GM23248 (cell line): ENCODE results near the gene TMEM171. TPM values are rescaled to one million over a fixed set of nuclear protein-coding genes. Genes with fewer than 3 reads are reported as not detected.

Experiments
- DNase-seq: peaks from one replicate; pipeline ENCODE4 v3.0.0-alpha.2; 2015
- H2AFZ ChIP-seq: fragments of 200-600 bp; sonication (generic); 2 replicates; pipeline ENCODE4 v1.6.1; 2016; ENCODE audit warnings: antibody characterized with exemption
- H3F3A ChIP-seq: fragments of 200-600 bp; sonication (generic); 2 replicates; pipeline ENCODE4 v1.6.1; 2016; ENCODE audit warnings: mild to moderate bottlenecking, antibody characterized with exemption, mixed run types; ENCODE audit not compliant: insufficient read depth
- H3K27ac ChIP-seq: fragments of 200-600 bp; sonication (generic); 2 replicates; pipeline ENCODE4 v1.5.1; 2016; ENCODE audit warnings: mild to moderate bottlenecking
- H3K27me3 ChIP-seq: fragments of 200-600 bp; sonication (generic); replicated peaks from 2 replicates; pipeline ENCODE4 v1.6.1; 2016; ENCODE audit warnings: mild to moderate bottlenecking; ENCODE audit not compliant: insufficient read depth
- H3K36me3 ChIP-seq: fragments of 200-600 bp; sonication (generic); 2 replicates; pipeline ENCODE4 v1.6.1; 2016; ENCODE audit warnings: low read depth, mild to moderate bottlenecking
- H3K4me1 ChIP-seq: fragments of 200-600 bp; sonication (generic); 2 replicates; pipeline ENCODE4 v1.6.1; 2016; ENCODE audit warnings: mild to moderate bottlenecking; ENCODE audit not compliant: insufficient read depth
- H3K4me2 ChIP-seq: fragments of 200-600 bp; sonication (generic); one replicate; pipeline ENCODE4 v1.6.1; 2016; ENCODE audit warnings: mild to moderate bottlenecking; ENCODE audit not compliant: unreplicated experiment
- H3K4me3 ChIP-seq: fragments of 200-600 bp; sonication (generic); 2 replicates; pipeline ENCODE4 v1.5.1; 2016; ENCODE audit warnings: mild to moderate bottlenecking
- H3K79me2 ChIP-seq: fragments of 200-600 bp; sonication (generic); 2 replicates; pipeline ENCODE4 v1.6.1; 2016; ENCODE audit warnings: mild to moderate bottlenecking; ENCODE audit not compliant: insufficient read depth
- H3K9ac ChIP-seq: fragments of 200-600 bp; sonication (generic); 2 replicates; pipeline ENCODE4 v1.6.1; 2016; ENCODE audit warnings: mild to moderate bottlenecking
- H3K9me2 ChIP-seq: fragments of 200-600 bp; sonication (generic); 2 replicates; pipeline ENCODE4 v1.6.1; 2016; ENCODE audit warnings: mixed run types, mild to moderate bottlenecking, moderate library complexity; ENCODE audit not compliant: insufficient read depth
- H3K9me3 ChIP-seq: fragments of 200-600 bp; sonication (generic); one replicate; pipeline ENCODE4 v1.6.1; 2017; ENCODE audit warnings: low read depth
- H4K20me1 ChIP-seq: fragments of 200-600 bp; sonication (generic); 2 replicates; pipeline ENCODE4 v1.6.0; 2016; ENCODE audit not compliant: insufficient read depth
- EZH2 ChIP-seq: fragments of 200-600 bp; sonication (generic); IDR thresholded peaks from 2 replicates; pipeline ENCODE4 v1.6.1; 2018; ENCODE audit warnings: antibody characterized with exemption, mild to moderate bottlenecking; ENCODE audit not compliant: insufficient read depth, poor library complexity, severe bottlenecking
- EZH2phosphoT487 ChIP-seq: fragments of 200-600 bp; sonication (generic); IDR thresholded peaks from 2 replicates; pipeline ENCODE4 v1.6.1; 2018; ENCODE audit warnings: antibody characterized with exemption, moderate library complexity, mild to moderate bottlenecking, low read depth; ENCODE audit not compliant: insufficient read depth
- WGBS, 2 experiments: methylation state at CpG; one replicate each; pipeline ENCODE4 v1.1.6; 2015 to 2017; ENCODE audit warnings: low lambda C conversion rate in 2 of 2, low coverage in 1 of 2; ENCODE audit errors: missing lambda C conversion rate in 2 of 2; 5-methylcytosine and 5-hydroxymethylcytosine counted together
- in situ Hi-C: fragments of 300-500 bp; cut with MboI; formaldehyde crosslinking; loops from 2 replicates; pipeline ENCODE4 v1.15.0; 2020
- polyA plus RNA-seq: library from polyadenylated mRNA; unstranded; fragments of >200 nt; fragmentation: Nextera tagmentation; extraction: Ambion mirVana; gene quantifications from 2 replicates; pipeline ENCODE4 v1.2.1, GENCODE V29; 2016
- total RNA-seq: library from RNA; depleted of rRNA; stranded (reverse); fragments of >200 nt; shearing (Covaris generic); gene quantifications from 2 replicates; pipeline ENCODE4 v1.2.3, GENCODE V29; 2014

TMEM171 gene
- total and polyA plus RNA-seq, 2 experiments from 2014 or later, result 6.7 to 11.0 TPM

DNA sequence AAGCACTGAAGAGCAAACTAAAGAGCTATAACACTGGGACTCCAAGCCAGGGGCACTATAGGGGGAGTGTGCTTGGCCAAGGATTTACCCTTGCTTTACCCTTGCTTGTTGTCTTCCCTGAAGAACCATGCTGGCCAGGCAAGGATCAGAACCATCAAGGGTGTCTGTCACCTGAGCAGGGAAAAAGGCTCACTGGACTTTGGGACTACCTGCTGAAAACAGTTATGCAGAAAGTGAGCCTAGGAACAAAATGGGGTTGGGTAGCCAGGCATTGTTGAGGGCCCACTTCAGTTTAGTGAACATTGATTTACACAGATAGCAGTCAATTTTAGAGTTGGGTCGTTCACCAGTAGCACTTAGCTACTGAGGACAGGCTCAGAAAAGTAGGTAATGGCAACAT is 8.0 kb upstream of the TMEM171 start:
- H3K4me3 ChIP-seq, result no peak overlapping the region
- 67 to 81% methylated on average over 1 of the region's 1 CpG for WGBS, 2 experiments

DNA sequence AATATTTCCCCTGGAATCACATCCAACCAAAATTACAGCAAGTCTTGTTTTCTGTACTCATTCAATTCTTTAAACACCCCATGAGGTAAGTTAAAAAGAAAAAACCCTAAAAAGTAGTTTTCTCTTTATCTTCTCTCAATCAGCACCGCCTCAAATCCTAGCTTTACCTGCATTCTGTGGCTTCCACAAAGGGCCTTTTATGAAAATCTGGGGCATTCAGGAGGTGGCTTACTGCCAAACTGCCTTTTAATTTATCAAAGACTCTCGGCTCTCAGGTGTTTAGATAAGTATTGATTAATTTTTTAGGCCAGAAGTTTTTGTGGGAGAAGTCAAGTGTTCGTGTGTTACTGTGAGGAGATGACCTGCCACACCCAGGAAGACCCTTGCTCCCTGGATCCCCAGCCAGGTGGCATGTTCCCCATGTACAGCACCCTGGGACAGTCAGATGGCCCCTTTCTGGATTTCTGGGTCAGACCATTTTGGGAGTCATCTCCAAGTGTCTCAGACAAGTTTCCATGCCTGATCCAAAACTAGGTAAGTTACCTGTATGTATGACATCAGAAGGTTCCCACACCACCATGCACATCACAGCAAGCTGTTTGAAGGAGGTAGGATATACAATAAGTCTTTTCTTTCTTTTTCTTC is 6.2 kb upstream of the TMEM171 start:
- no peak for TF ChIP-seq EZH2
- TF ChIP-seq EZH2phosphoT487, result no peak
- WGBS, 2 experiments, result 82 to 92% methylated on average over 3 of the region's 3 CpGs

More for the DNA sequence above, 8.0 kb upstream of the TMEM171 start:
- no peak overlapping the region for H3K27ac ChIP-seq
- no peak for DNase-seq
- peaks cover 28% of the 10 kb centered on the region for H3F3A ChIP-seq
- no peak overlapping the region for H2AFZ ChIP-seq
- in situ Hi-C loops, result no loop called here
- H3K4me1 ChIP-seq, result peaks cover 21% of the 10 kb centered on the region
- no peaks in the 10 kb centered on the region for H3K9me2 ChIP-seq
- no peaks in the 10 kb centered on the region for H4K20me1 ChIP-seq
- H3K4me2 ChIP-seq, result no peak overlapping the region
- no peaks in the 10 kb centered on the region for H3K36me3 ChIP-seq
- no peak overlapping the region for H3K9ac ChIP-seq
- no peaks in the 10 kb centered on the region for H3K9me3 ChIP-seq
- TF ChIP-seq EZH2 (no peak), EZH2phosphoT487 (no peak)
- no peaks in the 10 kb centered on the region for H3K27me3 ChIP-seq
- H3K79me2 ChIP-seq, result no peaks in the 10 kb centered on the region

DNA sequence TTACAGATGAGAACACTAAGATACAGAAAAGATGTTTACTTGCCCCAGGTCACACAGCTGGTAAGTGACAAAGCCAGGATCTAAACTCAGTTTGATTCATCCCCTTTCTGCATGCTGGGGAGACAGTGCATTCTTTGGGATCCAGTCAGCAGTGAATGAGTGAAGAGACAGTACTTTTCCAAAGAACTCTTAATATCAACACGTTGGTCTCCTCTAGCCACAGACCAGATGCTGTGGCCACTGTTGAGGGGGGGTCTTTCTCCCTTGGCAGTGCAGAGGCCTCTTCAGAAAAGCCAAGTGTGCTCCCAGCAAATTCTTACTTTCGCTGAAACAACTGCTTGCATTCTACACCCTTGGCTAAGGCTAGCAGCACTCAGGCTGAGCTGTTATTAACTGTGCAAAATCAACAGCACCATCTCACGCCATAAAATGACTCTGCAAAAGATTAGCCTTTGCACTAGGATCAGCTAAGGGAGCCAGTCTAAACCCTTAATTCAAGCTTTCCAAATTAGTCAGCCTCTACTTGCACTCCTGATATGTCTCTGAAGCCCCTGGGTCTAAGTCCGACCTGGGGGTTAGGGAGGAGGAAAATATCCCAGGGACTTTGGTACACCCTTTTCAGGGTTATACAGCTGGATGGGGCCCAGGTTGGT is 4.8 kb upstream of the TMEM171 start:
- Histone ChIP-seq H2AFZ (peak overlapping the region; percentile 29; the same call in 1 of the 2 replicates), H3K36me3 (no peaks in the 10 kb centered on the region), H3K9ac (peak overlapping the region; percentile 40), H3K9me3 (no peaks in the 10 kb centered on the region), H3K27ac (peak overlapping the region; percentile 81), H3K27me3 (no peaks in the 10 kb centered on the region), H3F3A (peaks cover 38% of the 10 kb centered on the region), H3K79me2 (no peaks in the 10 kb centered on the region), H3K4me1 (peaks cover 21% of the 10 kb centered on the region), H4K20me1 (no peaks in the 10 kb centered on the region), H3K4me2 (peak overlapping the region; percentile 60), H3K4me3 (peak overlapping the region; percentile 34), H3K9me2 (no peaks in the 10 kb centered on the region)
- TF ChIP-seq EZH2phosphoT487 (no peak), EZH2 (no peak)
- peak; percentile 92 for DNase-seq
- 24 to 32% methylated on average over 4 of the region's 4 CpGs for WGBS, 2 experiments
- in situ Hi-C loops, result no loop called here

More for the DNA sequence above, 6.2 kb upstream of the TMEM171 start:
- no peaks in the 10 kb centered on the region for H3K27me3 ChIP-seq
- no peaks in the 10 kb centered on the region for H3K79me2 ChIP-seq
- H3K9me3 ChIP-seq, result no peaks in the 10 kb centered on the region
- no peaks in the 10 kb centered on the region for H3K9me2 ChIP-seq
- H3K9ac ChIP-seq, result no peak overlapping the region
- H3K27ac ChIP-seq, result no peak overlapping the region
- H3K4me1 ChIP-seq, result peaks cover 21% of the 10 kb centered on the region
- no peak for DNase-seq
- no peak overlapping the region for H3K4me2 ChIP-seq
- peaks cover 38% of the 10 kb centered on the region for H3F3A ChIP-seq
- no peak overlapping the region for H2AFZ ChIP-seq
- in situ Hi-C loops, result no loop called here
- no peaks in the 10 kb centered on the region for H3K36me3 ChIP-seq
- no peak overlapping the region for H3K4me3 ChIP-seq
- no peaks in the 10 kb centered on the region for H4K20me1 ChIP-seq

DNA sequence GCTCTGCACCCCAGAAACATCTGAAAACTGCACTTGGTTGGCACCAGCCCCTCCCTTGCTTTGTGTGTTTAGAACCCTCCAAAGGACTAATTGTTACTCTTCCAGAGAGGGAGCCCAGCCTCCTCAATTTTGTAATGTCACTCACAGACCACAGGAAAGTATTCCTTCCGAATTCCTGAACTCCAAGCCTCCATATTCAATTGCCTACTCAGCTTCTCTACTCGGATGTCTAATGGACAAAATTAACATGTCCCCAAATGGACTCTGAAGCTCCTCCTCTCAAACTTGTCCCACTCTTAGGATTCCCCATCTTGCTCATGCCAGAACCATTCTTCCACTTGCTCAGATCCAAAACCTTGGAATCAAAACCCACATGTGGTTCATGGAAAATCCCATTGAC is 3.9 kb upstream of the TMEM171 start:
- Histone ChIP-seq H3K27ac (peak overlapping the region; percentile 81), H3K27me3 (no peaks in the 10 kb centered on the region), H3K36me3 (no peaks in the 10 kb centered on the region), H3K9me2 (no peaks in the 10 kb centered on the region), H3K79me2 (peaks cover 5% of the 10 kb centered on the region; the same call in 1 of the 2 replicates), H3F3A (peaks cover 45% of the 10 kb centered on the region), H3K4me3 (no peak overlapping the region), H3K9ac (no peak overlapping the region), H3K4me1 (peaks cover 27% of the 10 kb centered on the region), H3K9me3 (no peaks in the 10 kb centered on the region), H2AFZ (no peak overlapping the region), H4K20me1 (no peaks in the 10 kb centered on the region), H3K4me2 (peak overlapping the region; percentile 60)
- in situ Hi-C loops, result no loop called here
- no peak for DNase-seq
- WGBS, 2 experiments, result 98 to 100% methylated on average over 2 of the region's 2 CpGs
- no peak for TF ChIP-seq EZH2
